Fibroblast of gingiva (primary cell): ENCODE data around the gene IGFBP6.
A peak's percentile ranks its signal among the peaks of the same experiment; 100 is the strongest.
"Not testable (repeated sequence)": the region's sequence is repeated elsewhere in the genome, so short reads cannot be mapped to it uniquely, and the experiment has no call there.

Experiments
- DNase-seq: peaks from one replicate; pipeline ENCODE4 v3.0.0-alpha.2; 2011; ENCODE audit warnings: low read depth

The IGFBP6 gene

DNA sequence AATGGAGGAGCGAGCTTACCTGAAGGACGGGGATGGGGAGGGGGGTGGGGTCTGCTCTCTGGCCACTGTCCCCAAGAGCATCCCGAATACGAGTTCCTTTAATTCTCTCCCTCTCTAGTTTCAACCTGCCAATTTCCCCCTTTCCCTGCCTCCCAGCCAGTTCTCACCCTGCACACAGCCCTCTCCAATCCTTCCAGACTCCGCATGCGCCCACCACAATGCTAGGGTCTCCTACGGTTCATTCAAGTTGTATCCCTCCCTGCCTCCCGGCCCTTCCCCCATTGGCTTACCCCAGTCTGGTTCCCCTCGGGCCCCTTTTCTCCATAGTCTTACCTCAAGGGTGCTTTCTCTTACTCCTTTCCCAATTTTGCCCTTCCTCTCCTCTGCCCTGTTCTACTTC is 708 bp upstream of the IGFBP6 start:
- no peak for DNase-seq

DNA sequence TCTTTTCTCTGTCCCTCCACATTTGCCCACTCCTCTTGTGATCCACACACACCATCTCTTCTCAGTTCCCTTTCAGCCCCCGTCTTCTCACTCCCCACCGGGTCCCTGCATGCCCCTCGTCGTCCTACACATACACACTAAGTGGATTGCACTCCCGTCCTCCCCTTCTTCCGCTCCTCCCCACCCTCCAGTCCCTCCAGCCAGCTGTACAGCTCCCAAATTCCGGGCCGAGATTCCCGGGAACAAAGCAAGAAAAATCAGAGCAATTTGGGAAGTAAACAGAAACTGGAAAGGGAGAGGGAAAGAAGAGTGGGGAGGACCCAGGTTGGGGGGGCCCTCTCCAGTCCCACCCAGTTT is 282 bp upstream of the IGFBP6 start:
- DNase-seq = no peak

DNA sequence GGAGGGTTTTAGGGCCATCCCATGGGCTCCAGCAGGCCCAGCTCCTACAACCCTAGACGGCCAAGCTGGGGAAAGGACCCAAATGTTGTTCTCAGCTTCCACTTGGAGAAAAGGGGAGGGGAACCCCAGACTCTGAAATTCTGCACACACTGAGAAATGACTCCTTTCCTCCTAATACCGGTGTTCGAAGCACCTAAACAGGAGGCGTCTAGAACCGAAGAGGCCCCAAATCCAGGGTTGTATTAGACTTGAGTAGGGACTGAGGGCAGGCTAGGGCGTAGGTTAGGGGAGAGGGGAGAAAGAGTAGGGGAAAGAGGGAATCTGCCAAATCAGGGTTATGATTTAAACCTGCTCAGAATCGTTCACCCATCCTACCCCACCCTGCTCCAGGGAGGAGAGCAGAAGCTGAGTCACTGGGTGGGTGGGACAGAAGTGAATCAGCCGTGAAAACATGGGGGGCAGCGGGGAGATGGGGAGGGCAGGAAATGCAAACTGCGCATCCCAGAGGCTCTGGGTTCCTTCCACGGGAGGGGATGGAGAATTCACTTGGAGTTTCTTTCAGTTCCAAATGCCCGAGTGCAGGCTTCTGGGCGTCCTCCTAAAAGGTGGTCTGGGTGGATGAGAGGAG is 1.0 kb downstream of the IGFBP6 start:
- DNase-seq = peak; percentile 46

DNA sequence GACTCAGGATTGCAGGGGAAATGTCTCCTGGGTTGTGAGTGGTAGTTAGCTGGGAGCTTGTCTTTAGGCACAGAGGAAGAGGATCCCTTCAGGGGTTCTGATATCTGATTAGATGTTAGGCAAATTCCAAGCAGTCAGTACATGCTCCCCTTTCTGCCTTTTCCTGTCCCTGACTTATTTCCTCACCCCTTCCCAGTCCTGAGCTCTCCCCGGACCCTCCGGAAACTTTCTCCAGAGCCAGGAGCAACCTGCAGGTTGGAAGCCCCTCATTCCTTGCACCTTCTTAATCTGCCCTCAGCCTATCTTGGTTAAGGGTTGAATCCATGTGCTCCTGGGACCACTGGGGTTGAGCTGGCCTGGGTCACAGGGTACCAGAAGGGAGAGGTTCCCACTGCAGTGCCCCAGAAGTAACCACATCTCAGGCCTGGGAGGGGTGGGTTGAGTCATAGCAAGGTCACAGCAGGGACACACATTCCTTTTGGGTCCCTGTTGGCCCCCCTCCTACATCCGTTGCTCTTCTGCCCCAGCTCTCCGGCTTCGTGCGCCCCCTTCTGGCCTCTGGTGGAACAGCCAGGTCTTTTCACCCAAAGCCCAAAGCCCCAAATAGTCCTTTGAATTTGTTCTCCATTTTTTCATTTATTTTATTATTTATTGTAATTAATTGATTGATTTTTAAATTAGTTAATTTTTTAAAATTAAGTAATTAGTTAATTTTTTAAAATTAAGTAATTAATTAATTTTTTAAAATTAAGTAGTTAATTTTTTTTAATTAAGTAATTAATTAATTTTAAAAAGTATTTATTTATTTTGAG is 1.8 kb downstream of the IGFBP6 start:
- DNase-seq = peak; percentile 95

DNA sequence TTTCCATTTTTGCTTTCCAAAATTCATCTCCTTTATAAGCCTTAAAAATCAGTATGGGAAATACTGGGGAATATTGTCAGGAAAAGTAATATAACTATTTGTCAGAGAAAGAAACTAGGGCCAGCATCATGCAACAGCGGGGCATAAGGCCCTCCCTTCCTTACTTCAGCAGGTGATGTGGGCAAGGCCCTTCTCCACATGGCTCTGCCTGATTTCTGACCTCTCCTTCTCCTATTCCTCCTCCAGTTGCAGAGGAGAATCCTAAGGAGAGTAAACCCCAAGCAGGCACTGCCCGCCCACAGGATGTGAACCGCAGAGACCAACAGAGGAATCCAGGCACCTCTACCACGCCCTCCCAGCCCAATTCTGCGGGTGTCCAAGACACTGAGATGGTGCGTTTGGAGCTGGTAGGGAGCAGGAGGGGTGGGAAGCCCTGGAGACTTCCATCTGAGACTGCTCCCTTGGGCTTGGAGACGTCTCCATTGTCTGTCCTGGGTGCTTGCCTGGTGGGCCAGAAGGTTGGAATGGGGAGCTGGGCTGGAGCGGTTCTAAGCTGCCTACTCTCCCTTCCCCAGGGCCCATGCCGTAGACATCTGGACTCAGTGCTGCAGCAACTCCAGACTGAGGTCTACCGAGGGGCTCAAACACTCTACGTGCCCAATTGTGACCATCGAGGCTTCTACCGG is 3.1 kb downstream of the IGFBP6 start:
- no peak for DNase-seq

DNA sequence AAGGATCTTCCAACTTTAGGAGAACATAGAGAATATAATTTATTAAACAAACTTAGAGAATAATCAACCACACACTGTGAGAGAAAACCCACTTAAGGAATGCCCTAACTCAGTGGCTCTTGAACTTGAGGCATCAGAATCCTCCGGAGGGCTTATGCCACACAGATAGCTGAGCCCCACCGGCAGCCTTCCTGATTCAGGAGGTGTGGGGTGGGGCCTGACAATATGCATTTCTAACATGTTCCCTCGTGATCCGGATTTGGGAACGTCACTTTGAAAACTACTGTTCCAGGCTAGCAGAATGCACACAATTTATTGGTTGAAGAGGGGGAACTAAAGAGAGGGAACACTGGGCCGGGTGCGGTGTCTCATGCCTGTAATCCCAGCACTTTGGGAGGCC is 3.8 kb downstream of the IGFBP6 start:
- no peak for DNase-seq

DNA sequence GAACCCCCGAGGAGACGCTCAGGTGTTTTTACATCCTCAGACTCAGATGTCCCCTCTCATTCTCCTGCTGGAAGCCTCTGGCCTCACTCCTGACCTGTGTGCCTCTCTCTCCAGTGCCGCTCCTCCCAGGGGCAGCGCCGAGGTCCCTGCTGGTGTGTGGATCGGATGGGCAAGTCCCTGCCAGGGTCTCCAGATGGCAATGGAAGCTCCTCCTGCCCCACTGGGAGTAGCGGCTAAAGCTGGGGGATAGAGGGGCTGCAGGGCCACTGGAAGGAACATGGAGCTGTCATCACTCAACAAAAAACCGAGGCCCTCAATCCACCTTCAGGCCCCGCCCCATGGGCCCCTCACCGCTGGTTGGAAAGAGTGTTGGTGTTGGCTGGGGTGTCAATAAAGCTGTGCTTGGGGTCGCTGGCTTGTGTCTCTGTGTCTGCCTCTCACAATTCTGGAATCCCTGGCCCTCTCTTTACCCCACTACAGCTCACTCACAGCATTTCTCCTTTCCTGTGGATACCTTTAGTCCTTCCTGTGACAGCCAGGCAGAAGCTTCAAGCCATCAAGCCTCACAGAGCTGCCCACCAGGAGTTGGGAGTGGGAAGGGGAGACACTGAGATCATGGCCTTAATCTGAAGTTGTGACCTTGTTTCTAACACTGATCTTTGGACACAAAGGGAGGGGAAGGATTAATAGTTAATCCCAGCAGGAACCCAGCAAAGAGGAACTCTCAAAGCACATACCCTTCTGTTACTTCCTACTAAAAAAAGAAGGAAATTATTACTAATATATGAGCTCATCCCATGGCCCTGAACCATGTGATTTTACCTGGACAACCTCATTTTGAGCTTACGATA is 4.7 kb downstream of the IGFBP6 start:
- DNase-seq = no peak

DNA sequence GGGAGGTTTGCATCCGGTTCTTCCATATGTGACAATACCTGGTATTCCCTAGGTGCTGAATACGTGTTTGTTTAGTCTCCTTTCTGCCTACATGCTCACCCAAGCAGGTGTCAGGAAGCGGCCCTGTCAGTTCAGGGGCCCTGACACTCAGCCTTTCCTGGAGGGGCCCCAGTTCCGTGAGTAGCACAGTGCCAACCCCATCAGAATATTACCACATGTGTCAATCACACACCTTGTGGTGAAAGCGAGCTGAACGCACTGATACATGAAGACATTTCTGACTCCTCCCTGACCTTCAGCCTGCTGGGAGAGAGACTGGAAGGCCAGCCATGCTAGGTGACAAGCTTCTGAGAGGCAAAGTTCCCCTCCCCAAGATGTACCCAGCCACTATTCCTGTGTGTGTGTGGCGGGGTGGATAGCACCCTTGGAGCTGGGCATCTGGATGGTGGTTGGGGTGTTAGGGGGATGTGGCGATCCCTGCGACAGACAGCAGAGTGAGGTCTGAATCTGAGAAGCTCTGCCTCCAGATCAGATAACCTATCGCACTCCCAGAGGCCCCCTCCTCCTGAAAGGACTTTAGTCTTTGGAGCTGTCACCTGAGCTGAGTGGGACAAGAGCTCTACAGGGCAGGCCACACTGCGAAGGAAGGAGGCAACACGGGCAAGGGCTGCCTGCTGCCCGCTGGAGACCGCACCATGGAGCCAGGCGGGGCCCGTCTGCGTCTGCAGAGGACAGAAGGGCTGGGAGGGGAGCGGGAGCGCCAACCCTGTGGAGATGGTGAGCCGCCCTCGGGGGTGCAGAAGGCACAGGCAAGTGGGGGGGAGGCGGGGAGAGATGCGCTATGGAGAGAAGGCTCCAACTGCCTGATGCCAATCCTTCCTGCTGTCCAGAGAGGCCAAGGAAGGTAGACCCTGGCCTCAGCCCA is 5.7 kb downstream of the IGFBP6 start, which contains the start of gene SOAT2:
TSS of gene SOAT2 (plus strand) at position 604 of the 925 bp plus-strand sequence. CDS start at position 696, 92 bp downstream.
- no peak for DNase-seq

DNA sequence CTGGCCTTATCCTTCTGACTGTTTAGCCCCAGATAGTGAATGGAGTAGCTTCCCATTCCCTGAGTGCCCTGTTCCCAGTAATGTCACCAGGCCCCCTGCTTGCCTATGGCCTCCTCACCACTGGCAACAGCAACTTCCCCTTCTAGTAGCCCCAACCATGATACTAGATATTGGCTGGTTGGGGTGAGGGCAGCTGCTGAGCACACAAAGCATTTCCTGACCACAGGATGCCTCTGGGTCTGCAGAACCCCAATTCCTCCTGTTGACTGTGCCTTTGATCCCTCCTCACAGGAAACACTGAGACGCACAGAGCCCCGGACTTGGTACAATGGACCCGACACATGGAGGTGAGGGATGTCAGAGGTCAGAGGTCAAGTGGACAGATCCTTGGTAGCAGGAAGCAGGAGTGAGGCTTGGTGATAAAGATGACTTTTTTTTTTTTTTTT is 6.4 kb downstream of the IGFBP6 start:
- no peak for DNase-seq

DNA sequence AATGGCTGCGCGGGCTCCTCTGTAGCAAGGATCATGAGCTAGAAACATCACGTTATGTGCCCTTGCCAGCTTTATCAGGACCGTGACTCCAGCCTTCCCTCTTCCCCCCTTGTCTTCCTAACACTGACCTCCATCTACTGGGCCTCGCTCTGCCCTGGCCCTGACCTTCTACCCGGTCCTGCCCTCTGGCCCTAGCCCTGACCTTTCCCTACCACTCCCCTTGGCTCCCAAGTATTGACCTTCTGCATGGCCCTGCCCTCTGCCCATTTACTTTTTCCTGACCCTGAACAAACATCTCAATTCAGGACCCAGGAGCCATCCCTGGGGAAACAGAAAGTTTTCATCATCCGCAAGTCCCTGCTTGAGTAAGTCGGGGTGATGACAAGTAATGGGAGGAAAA is 7.8 kb downstream of the IGFBP6 start:
- DNase-seq = no peak

DNA sequence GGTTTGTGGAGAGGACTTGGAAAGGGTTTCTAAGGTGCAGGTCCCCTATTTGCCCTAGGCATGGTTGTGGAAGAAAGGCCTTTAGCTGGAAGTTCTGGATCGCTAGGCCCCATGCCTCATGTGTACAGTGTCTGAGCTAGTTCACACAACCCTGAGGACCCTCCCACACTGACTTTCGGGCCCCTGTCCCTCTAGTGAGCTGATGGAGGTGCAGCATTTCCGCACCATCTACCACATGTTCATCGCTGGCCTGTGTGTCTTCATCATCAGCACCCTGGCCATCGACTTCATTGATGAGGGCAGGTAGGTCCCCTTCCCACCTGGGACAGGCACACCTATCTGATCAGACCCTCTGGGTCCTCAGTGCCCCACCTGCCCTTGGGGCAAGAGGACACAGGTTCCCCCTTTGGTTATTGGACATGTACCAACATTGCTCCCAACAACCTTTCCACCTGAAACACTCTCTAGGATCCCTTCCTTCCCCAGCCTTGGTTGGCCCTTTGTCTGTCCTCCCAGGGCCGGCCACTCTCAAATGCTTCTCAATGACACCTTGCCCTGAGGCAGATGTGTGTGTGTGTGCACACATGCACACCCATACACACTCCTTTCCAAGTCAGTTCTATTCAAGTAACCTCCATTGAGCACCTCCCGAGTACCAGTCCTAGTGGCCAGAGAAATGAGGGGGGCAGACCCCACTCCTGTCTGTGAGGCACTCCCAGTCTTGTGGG is 8.4 kb downstream of the IGFBP6 start:
- DNase-seq = no peak

DNA sequence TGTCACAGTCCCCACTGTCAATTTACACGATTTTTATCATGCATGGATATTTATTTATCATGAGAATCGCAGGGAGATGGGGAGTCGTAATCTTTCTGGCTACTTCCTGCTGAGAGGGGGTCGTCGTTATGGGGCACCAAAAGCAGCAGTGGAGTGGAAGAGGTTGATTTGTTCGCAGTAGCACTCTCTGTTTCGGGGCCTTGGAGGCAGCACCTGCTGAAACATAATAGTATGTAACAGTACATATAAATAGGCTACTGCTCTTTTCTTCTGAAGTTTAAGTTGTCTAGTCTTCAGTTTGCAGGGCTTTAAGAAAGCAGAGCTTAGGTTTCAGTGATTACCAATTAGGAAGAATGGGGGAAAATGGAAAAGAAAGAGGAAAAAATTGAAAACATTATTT is 9.7 kb downstream of the IGFBP6 start:
- DNase-seq = no peak

DNA sequence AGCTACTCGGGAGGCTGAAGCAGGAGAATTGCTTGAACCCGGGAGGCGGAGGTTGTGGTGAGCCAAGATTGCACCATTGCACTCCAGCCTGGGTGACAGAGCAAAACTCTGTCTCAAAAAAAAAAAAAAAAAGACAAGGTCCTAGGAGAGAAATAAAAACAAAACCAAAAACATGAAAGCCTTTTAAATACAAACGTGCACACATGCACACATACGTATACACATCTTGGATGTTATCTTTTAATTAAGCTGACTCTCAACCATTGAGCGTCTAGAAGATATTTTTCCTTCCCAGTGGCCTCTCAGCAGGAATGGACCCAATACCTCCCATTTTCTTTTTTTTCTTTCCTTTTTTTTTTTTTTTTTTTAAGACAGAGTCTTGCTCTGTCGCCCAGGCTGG is 15.0 kb downstream of the IGFBP6 start:
- DNase-seq = not testable (repeated sequence)

DNA sequence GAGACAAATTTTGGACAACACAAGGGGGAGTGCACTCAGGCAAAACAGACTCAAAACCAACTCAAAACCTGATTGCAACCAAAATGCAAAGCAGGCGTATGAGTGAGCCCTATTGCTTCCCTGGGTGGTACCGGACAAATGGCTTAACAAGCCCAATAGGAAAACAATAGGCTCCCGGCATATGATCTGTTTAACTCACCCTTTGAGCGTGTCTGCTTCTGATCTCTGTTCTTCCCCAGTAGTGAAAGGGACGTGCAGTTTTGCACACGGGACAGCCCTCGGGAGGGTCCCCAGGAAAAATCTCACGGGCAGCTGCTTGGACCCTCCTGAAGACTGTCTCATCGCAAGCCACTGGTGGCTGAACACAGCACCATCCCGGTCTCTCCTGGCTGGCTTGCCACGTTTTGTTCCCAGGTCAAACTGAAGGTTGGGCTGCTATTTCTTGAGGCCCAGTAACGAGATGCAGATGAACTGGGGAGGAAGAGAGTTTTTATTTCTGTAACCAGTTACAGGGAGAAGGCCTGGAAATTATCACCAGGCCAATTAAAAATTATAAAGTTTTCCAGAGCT is 15.8 kb downstream of the IGFBP6 start:
- no peak for DNase-seq

DNA sequence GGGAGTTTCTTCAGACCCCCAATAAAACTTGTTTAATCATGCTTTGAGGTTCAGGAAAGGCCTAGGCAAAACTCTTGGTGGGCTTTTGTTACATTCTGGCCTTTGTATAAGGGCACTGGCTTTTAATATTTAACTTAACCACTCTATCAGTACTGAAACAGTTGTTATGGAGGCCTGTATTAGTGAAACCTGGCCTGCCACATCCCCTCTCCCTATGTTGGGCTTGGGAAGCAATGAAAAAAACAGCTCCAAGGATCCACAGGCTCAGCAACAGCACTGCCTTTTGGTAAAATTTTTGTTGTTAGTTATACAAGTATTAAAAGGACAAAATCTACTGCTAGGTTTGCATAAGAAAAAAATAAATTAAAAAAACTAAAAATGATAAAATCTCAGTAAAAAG is 16.5 kb downstream of the IGFBP6 start:
- no peak for DNase-seq

DNA sequence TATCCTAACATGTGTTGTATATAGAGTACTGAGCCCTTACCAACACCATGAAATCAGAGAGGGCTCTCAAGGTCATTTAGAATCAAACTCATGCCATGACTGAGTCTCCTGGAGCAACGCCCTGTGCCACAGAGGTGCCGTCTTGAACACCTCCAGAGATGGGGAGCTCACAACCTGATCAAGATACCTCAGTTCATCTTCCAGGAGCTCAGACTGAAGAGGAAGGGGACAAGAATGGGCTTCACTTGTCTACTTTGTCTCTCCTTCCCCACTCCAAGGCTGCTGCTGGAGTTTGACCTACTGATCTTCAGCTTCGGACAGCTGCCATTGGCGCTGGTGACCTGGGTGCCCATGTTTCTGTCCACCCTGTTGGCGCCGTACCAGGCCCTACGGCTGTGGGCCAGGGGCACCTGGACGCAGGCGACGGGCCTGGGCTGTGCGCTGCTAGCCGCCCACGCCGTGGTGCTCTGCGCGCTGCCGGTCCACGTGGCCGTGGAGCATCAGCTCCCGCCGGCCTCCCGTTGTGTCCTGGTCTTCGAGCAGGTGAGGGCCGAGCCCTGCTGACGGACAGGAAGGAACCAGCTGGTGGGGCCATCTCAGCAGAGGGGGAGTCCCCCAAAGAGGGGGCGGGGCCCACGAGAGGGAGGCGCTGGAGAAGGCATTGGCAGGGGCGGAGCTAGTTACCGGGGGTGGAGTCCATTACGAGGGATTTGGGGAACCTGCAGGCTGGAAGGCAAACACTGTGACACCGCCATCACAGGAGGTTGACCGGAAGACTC is 17.8 kb downstream of the IGFBP6 start:
- no peak for DNase-seq

DNA sequence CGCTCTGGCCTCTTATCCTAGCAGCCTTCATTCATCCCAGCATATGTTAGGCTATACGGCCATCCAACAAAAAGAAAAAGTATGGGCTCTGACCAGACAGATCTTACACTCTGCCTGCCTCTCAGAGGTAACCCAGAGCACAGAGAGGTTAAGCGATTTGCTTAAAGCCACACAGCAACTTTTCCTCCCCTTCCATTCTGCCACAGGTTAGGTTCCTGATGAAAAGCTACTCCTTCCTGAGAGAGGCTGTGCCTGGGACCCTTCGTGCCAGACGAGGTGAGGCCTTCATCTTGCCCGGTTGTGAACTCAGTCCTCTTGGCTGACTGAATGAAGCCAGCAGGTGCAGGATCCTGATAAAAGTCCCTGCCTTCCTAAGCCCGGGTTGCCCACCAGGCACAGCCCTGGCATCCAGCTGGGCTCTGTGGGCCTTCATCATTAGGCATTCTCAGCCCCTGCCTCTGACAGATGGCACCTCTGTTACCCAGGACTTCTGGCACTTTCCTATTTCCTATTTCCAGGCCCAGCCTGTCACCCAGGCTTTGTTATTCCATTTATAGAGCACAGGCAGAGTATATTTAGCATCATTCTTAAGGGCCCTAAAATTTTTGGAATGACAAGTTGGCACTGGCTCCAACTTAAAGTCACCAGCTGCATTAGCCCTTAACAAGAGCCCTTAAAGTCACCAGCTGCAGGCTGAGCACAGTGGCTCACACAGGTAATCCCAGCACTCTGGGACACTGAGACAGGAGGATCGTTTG is 18.6 kb downstream of the IGFBP6 start:
- DNase-seq = no peak

DNA sequence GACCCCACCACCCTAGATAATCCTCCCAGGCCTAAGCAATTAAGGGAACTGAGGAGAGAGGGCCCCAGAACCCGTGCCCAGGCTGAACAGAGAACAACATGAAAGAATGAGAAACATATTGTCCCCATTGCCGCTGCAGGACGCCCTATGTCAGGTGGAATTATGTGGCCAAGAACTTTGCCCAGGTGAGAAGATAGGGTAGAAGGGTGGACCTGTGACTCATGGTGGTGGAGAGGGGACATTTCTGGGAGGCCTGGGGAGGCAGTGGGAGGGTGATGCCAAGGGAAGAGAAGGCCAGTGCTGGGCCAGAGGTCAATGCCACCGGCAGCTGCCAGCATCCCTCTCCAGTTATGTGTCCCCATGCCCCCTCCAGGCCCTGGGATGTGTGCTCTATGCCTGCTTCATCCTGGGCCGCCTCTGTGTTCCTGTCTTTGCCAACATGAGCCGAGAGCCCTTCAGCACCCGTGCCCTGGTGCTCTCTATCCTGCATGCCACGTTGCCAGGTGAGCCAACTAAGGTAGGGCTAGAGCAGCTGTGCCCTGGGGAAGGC is 21.4 kb downstream of the IGFBP6 start:
- no peak for DNase-seq
